Activated CD4-positive, alpha-beta T cell treated with anti-CD3 and anti-CD28 coated beads, Interleukin-10, Interleukin-2, amounts not matched to agents 100 ng/mL and 50 ng/mL, durations not matched to agents 16 hours and 8 hours (primary cell): Measurements from ENCODE around the gene SYMPK.

ENCODE experiments used
- DNase-seq: peaks from one replicate; pipeline ENCODE4 v3.0.0-alpha.2; 2020

The SYMPK gene

DNA sequence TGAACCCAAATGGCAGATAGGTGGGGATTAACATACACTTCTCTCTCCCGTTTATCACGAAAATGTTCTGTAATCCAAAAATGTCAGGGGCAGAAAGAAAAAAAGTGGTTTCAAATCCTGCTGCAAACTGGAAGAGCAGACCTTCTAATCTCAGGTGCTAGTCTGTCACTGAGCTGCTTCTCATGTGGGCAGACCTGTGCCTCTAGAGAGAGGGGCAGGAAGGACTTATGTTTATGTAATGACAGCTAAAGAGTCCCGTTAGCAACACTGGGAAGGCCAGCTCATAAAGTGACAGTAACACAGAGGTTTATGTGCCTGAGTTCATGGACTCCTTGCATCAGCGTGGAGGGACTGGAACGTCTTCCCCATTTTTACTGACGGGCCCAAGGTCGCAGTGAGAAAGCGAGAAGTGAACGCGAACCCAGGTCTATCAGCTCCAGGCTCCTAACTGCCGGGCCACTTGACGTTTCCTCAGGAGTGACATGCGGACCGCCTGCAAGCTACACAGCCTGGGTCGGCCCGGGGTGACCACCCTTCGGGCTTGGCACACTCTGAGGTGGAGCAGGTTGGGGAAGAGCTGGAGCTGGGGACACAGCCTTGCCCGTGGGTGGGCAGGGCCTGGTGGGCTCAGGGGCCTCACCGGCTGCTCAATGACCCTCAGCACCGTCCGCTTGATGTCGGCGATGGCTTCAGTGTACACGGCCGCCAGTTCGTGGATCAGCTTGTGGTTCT is 38.2 kb downstream of the SYMPK start:
- DNase-seq = no peak

DNA sequence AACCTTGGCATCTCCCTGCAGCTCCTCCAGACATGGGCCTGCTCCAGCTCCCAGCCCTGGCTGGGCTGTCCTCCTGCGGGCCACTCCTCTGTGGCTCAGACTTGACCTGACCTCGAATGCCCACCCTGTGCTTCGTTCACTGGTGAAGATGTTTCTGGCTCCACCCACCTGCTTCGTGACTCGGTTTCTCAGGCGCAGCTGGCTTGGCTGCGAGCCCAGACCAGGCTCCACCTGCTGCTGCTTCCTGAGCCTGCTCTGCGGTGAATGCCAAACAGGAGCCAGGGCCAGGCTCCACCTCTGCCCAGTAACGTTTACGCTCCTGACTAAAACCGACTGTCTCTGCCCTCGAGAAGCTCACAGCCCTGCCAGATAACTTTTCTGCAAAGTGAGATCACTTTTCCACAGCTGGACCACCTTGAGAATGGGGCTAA is 38.9 kb downstream of the SYMPK start:
- DNase-seq = no peak

DNA sequence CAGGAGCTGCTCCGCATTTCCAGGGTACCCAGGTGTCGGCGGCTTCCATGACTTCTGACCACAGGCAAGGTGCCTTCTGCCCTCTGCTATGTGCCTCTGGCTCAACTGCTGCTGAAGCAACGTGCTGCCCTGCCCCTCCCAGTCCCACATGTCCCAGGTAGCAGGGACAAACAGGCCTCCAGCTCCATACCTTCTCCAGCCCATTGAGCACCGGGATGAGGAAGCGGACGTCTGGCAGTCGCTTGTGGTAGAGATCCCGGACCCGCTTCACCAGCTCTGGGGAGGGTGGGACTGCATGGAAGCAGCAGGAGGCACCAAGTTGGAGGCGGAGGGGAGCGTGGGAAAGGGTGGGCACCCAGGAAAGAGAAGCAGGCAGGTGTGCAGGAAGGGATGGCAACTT is 39.8 kb downstream of the SYMPK start:
- no peak for DNase-seq

DNA sequence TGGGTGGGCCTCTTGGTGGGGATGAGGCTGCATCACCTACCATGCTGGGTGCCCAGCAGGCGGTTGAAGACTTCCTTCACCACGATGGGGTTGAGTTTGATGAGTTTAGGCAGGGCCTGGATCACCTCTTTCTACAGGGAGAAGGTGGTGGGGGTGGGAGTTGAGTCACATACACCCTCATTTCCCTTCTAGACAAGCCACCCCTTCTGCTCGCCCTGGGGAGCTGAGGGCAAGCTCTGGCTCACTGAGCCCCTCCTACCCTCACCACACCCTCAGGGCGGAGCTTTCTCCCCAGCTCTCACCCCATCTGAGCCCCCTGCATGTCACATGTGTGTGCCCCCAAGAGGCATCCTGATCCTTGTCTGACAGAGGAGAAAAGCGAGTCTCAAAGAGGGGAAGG is 40.2 kb downstream of the SYMPK start:
- DNase-seq = no peak

DNA sequence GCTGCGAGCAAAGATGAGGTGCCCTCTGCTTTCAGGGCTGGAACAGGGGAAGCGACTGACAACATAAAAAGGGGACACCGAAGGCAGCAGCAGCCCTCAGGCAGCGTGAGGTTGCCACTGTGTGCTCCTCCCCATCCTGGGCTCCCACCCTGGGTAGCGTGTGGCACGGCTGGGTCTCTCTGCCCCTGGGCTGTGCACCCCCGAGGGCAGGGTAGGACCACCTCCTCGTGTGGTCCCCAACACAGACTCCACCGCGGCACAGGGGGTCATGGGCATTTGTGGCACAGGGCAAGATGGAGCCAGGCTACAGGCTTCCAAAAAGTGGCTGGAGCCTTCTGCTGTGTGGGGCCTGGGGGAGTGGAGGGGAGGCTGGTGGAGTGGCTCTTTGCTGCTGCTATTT is 41.4 kb downstream of the SYMPK start:
- DNase-seq = no peak

DNA sequence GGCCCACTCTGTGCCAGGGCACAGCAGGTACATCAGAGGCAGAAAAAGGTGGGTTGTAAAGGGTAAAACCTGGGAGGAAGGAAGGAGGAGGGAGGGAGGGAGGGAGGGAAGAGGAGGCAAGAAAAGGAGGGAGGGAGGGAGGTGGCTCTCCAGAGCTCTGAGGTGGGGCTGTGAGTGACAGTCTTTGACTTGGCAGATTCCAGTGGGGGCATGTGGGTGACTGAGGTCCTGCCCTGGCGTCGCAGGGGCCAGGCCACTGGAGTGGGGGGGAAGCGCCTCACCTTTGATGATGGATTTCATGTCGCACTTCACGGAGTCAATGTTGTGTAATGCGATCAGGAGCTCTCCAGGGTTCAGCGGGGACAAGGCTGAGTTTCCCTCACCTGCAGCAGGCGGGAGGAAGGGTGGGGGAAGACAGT is 41.8 kb downstream of the SYMPK start:
- no peak for DNase-seq

DNA sequence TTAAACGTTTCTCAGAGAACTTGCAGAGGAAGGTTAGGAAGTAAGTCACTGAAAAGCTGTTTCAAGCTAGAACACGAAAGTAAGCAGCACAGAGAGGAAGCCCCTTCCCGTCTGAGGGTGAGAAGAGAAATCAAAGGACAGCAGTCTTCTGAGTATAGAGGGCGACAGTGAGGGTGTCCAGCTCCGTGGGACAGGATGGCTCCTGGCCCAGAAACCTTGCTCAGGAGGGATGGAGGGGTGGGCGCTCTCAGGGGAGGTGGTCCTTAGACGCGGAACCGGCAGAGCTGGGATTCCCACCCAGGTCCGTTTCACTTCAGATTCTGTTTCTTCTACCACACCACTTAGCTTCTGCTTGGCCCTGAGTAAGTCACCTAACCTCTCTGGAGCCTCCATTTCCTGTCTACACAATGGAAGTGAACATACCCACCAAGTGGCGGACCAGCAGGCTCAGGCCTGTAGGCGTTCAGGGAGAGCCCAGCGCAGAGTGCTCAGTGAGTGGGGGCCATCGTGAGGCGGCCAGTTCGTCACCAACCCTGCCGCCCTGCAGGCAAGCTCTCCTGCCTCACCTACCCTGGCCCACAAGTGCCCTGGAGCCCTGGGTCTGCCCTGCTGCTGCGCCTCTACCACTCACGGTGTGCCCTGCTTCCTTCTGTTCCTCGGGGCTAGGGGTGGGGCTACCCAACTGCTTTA is 42.4 kb downstream of the SYMPK start:
- no peak for DNase-seq

DNA sequence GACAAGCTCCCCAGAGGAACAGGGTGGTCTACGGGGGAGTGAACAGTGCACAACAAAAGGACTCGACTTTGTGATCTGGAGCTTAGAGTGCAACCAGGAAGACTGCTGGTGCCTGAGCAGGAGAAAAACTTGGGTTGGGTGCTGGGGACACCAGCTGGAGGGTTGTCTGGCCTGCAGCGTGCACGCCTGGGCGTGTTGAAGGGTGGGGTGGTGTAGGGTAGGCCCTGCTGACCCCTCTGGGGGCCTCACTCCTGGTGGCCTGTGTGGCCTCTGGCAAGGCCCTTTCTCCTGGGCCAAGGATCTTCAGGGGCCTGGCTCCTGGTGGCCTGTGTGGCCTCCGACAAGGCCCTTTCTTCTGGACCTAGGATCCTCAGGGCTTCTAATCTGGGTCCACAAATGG is 43.2 kb downstream of the SYMPK start:
- no peak for DNase-seq

DNA sequence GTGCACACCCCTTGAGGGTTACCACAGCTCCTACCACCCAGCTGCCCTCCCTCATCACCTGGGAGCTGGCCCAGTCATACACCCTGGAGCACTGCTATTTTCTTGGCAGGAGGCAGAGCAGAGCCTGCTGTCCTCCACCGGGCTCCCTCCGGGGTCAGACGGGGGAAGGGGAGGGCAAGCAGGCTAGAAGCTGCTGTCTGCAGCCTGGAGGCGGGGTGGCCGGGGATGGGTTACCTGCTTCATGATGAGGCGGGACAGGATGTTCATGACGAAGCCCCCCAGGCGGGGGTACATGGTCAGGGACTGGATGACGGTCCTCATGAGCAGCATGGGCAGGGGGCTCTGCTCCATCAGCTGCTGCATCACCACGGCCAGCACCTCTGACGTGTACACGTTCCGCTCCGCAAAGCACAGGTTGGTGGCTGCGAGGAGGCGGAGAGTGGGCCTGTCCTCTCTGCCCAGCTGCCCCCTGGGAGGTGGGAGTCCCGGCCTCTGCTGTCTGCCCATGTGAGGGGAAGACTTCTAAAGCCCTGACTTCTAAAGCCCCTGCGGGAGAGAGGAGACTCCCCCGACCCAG is 45.1 kb downstream of the SYMPK start:
- DNase-seq = no peak

DNA sequence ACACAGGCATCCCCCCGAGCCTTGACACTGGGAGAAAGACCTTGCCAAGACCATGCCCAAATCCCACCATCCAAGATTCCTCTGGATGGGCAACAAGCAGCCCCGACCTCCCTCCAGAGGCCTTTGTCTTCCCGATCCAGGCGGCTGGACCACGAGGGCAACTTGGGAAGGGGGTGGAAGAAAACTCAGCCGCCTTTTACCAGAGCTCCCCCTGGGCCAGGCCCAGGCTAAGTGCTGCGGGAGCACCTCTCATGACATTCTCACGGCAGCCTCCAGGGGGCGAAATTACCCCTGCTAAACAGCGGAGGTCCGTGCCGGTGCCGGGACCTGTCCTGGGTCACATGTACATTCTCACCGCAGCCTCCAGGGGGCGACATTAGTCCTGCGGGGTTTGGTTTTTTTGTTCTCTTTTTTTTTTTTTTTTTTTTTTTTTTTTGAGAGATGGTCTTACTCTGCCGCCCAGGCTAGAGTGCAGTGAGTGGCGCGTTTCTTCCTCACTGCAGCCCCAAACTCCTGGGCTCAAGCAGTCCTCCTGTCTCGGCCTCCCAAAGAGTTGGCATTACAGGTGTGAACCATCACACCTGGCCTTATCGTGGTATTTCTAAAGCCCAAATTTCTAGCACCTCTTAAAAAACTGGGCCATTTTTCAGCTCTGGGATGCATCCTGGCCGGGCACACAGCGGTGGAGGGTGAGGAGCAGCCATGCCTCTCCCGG is 45.8 kb downstream of the SYMPK start:
- DNase-seq = peak; percentile 97

DNA sequence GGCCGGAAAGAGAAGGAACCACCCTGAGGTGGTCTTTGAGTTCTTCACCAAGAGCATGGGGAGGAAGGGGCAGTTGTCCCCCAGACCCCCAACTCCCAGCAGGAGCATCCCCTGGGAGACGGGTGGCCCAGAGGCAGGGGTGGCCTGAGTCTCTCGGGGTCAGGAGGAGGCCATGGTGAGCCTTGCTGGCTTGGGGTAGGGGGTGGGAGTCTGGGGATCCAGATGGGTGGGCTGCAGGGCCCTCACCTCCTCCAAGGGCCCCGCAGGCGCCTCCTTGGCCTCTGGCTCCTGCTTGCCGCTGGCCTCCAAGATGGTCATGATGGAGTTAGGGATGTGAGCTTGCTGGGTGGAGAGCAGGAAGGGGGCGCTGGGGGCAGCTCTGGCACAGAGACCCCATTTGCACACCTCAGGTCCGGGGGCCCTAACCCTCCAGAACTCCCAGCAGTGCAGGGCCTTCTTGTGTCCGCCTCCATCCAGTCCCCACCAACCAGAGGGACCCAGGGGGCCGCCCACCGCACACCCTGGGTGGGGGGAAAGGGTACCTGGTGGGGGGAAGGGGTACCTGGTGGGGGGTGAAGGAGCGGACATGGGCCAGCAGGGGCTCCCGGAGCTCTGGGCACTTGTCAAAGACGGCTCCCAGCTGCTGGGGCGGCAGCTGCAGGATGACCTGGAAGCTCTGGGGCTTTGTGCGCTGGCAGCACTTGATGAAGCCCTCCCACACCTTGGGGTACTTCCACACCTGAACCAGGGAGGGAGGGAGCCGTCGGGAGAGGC is 46.5 kb downstream of the SYMPK start:
- no peak for DNase-seq

DNA sequence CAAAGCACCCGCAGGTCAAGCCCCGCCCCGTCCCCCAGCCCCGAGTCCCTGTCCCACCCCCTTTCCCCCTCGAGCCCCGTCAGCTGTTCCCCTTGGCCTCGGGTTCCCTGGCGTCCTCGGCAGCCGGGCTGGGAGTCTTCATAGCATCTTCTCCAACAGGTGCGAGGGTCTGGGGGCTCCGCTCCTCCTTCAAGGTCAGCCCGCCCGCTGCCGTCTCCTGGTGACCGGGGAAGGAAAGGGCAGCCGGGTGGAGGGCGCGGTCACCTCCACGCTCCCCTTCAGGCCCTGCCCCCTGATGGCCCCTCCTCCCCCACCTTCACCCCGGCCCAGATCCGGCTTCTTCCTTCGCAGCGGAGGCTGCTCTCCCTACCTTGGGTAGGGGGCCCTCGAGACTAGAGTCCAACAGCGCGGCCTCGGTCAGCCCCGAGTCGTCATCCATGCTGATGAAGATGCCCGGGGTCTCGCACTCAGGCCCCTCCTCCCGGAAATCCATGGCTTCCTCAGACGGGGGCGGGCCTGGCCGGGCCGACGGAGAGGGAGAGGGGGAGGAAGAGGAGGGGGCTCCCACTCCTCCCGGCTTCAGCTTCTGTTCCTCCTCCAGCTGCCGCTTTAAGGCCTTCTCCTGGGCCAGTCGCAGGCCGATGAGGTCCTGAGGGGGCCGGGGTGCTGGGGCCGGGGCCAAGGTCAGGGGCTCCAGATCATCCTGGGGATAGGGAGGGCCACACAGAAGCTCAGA is 47.3 kb downstream of the SYMPK start:
- no peak for DNase-seq

DNA sequence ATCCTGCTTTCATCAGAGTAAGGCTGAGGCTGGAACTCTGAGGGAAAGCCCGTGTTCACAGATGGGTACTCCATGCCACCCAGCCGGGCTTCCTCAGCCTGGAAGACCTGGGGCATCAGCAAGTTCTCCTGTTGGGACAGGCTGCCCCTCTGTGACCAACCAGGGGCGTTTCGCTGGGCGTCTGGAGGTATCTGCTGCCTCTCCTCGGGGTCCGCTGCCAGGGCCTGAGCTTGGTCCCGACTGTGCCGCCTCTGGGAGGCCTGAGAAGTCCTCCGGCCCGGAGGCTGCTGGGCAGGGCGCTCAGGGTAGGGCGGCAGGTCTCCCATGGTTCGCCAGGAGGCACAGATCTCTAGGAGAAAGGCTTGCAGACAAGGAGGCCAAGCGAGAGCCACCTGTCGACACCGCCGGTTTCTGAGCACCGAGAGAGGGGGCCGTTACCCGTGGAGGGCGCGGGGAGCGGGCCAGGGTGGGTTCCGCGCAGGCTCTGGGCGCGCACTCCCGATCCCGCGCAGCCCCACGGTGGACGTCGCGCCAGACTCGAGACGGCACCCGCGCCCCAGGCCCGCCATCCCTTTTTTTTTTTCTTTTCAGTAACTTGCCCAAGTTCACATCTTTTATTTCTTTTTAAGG is 48.0 kb downstream of the SYMPK start, which contains the start of gene RSPH6A:
Gene RSPH6A, minus strand, starts transcription at position 458 of the 630 bp plus-strand sequence. Its CDS starts 132 bp downstream, at position 326.
- DNase-seq = no peak

DNA sequence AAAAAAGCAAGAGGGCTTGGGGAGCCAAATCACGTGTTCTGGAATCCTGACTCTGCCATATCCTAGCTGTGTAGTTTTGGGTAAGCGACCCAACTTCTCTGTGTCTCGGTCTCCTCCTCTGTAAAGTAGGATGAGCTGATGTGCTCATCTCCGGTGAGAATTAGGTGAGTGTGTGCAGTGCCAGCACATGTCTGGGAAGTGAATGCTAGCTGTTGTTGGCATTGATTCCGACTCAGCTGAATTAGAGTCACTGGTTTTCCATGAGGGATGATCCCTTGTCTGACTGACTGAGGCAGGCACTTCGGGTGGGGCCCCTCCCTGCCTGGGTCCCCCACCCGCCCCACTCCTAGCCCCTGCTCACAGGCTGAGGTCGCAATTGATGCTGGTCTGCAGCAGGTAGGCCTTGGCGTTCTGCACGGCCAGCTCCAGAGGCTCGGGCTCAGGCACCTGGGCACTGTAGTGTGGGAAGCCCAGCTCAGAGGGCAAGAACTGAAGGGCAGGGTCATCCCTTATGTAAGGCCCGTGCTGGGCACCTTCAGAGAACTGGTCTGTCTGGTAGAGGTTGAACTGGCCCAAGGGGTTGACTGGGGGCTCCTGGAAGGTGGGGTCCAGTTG is 48.7 kb downstream of the SYMPK start:
- DNase-seq = no peak

DNA sequence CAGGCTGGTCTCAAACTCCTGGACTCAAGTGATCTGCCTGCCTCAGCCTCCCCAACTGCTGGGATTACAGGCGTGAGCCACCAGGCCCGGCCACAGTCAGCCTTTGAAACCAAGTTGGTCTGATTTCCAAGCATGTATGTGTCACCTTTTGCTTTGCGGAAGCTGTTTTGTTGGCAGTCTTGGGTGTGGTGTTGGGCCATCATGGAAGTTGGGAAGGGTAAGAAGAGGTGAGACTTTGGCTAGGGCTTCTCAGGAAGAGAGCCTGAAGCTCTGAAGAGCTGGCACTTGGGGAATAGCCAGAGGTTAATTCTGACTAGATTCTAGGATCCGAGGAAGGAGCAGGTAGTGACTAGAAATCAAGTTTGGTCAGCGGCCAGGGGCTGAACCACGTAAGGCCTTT is 50.6 kb downstream of the SYMPK start:
- no peak for DNase-seq

DNA sequence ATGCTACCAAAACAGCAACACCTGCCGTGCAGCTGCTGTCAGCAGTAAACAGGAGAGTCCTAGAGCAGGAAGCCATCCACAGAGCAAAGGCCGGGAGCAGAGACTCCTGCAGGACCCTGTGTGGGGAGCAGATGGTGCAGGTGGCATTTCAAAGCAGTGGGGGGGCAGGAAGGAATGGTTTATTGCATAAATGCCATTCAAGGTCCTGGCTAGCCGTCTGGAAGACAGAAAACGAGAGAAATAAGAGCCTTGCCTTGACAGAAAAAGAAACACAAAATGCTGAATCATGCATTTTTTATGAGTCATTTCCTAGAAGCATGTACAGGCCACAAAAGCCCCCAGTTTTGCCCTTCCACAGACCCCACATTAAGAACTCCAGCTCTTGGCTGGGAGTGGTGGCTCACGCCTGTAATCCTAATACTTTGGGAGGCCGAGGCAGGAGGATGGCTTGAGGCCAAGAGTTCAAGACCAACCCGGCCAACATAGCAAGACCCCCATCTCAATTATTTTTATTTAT is 53.2 kb downstream of the SYMPK start:
- peak; percentile 67 for DNase-seq

DNA sequence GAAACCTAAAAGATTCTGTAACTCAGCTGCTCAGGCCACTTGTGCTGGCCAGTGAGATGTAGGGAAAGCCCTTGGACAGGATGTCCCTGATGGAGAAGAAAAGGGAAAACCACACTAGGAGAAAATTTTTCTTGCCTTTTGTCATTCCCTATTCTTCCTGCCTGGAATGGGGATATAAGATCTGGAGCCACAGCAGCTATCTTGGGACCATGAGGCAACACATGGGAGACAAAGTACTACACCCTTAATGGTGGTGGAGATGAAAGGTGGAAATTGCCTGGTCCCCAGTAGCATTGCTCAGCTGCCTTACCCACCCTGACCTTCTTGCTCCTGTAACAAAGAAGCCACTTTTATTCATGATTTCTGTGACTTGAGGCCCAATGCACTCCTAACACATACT is 57.2 kb downstream of the SYMPK start:
- no peak for DNase-seq

DNA sequence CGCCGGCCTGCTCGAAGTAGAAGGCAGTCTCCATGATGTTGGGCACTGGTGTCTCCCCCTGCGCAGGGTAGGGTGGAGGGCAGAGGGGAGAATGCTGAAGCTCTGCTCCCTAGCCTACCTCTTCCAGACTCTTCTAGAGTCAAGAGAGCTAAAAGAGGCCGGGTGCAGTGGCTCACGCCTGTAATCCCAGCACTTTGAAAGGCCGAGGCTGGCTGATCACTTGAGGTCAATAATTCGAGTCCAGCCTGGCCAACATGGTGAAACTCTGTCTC is 58.1 kb downstream of the SYMPK start:
- no peak for DNase-seq

DNA sequence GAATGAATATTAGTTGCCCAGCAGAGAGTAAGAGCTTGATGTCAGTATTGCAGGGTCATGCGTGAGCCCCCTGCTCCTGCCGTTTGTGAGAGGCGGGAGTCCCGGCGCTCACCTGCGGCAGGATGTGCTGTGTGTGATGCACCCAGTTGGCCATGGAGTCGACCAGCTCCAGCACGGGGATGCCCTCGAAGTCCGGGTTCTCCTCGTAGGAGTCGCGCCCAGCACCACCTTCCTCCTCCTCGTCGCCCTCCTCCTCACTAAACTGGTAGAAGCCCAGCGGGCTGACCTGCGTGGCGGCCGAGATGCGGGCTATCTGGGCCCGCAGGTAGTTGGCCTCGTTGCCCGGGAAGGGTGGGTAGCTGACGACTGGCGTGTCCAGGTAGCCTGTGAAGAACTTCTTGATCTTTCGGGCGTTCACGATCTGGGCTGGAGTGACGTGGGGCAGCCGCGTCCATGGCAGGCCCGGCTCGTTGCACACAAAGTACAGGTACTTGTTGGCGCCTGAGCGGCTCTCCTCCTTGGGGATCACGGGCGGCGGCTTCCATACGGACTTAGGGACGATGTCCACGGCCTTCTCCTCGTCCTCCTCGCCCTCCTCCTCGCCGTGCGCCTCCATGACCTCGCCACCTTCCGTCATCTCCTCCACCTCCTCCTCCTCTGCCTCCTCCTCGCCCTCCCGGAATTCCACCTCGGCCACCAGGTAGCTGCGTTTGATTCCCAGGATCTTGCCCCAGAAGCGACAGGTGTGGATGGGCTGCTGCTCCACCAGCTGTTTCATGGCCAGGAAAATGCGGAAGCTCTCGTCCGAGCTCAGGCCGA is 58.6 kb downstream of the SYMPK start:
- DNase-seq = no peak

DNA sequence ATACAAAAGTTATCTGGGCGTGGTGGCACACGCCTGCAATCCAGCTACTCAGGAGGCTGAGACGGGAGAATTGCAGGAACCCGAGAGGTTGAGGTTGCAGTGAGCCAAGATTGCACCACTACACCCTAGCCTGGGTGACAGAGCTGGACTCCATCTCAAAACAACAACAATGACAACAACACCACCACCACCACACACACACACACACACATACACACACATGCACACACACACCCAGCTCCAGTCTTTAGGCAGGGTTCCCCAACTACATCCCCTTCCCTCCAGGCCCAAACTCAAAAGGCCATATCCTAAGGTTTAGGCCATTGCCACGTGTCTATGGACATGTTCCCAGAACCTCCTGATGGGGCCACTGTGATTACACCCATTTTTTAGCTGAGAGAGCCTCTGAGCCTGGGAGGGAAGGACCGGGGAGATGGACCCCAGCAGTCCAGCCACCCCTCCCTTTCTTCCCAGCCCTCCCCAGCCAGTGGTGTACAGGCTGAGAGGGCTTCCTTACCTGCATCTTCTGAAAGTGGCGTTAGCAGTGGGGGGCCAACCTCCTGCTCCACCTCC is 61.3 kb downstream of the SYMPK start:
- no peak for DNase-seq
